GM12878 (cell line): ENCODE measurements around the gene CHAT.
A peak's percentile ranks its signal among the peaks of the same experiment; 100 is the strongest.

Experiments
- CEBPB ChIP-seq, 2 experiments: fragments of 150-350 bp in 1 of 2; IDR thresholded peaks; 2 replicates each; pipeline ENCODE4 v1.6.1; 2012 to 2014; ENCODE audit warnings: low read depth in 2 of 2, low read length in 2 of 2, borderline replicate concordance in 1 of 2, inconsistent platforms in 1 of 2
- CTCF ChIP-seq, 3 experiments: IDR thresholded peaks in 2 of 3; conservative IDR thresholded peaks in 1 of 3; 2 replicates each; pipeline ENCODE4 v1.5.1; 2011; ENCODE audit warnings: low read depth in 3 of 3, low read length in 3 of 3, mild to moderate bottlenecking in 3 of 3, control low read depth in 2 of 3, moderate library complexity in 2 of 3, inconsistent platforms in 1 of 3, mixed read lengths in 1 of 3; ENCODE audit not compliant: control insufficient read depth in 2 of 3, insufficient read depth in 1 of 3; ENCODE audit errors: extremely low read depth in 1 of 3
- FOS ChIP-seq: IDR thresholded peaks from 3 replicates; pipeline ENCODE4 v1.6.1; 2011; ENCODE audit warnings: borderline replicate concordance; ENCODE audit not compliant: insufficient read length; ENCODE audit errors: extremely low read depth
- LARP7 ChIP-seq: fragments of 450-650 bp; IDR thresholded peaks from 2 replicates; pipeline ENCODE4 v1.6.1; 2017; ENCODE audit warnings: mild to moderate bottlenecking
- NFIC ChIP-seq: IDR thresholded peaks from 2 replicates; pipeline ENCODE4 v1.6.1; 2012; ENCODE audit warnings: low read depth, mild to moderate bottlenecking, inconsistent platforms, low read length, moderate library complexity
- PBX3 ChIP-seq: IDR thresholded peaks from 2 replicates; pipeline ENCODE4 v1.6.1; 2011; ENCODE audit warnings: mild to moderate bottlenecking, low read depth, low read length, moderate library complexity; ENCODE audit not compliant: insufficient replicate concordance
- POLR2A ChIP-seq: IDR thresholded peaks from 2 replicates; pipeline ENCODE4 v1.6.1; 2011; ENCODE audit warnings: low read depth, mild to moderate bottlenecking, low read length
- USF2 ChIP-seq: IDR thresholded peaks from 2 replicates; pipeline ENCODE4 v1.6.1; 2011; ENCODE audit warnings: low read depth, low read length, improper control_type of control experiment, borderline replicate concordance

GRCh38 chr10:49616421-49617101, 2.7 kb downstream of the CHAT start:
- no peak for TF ChIP-seq USF2
- TF ChIP-seq NFIC, result no peak
- TF ChIP-seq CEBPB (IDR thresholded peaks at IDR 0.05; ENCODE audit: borderline replicate concordance in 1 of 2, low read depth in 2 of 2, low read length in 2 of 2), result no peak
- TF ChIP-seq CTCF (IDR thresholded peaks at IDR 0.05 in 2 of 3, conservative IDR thresholded peaks at IDR 0.05 in 1 of 3; ENCODE audit: control insufficient read depth in 2 of 3, extremely low read depth in 1 of 3, insufficient read depth in 1 of 3, low read depth in 3 of 3, low read length in 3 of 3), result peak in 1 of 3 experiments; percentile 7; a peak in 1 of 6 replicates
- TF ChIP-seq PBX3, result no peak
- TF ChIP-seq LARP7, result no peak
- TF ChIP-seq POLR2A, result no peak
- no peak for TF ChIP-seq FOS
